ENCODE measurements around the gene OR4M1.

The OR4M1 gene

DNA sequence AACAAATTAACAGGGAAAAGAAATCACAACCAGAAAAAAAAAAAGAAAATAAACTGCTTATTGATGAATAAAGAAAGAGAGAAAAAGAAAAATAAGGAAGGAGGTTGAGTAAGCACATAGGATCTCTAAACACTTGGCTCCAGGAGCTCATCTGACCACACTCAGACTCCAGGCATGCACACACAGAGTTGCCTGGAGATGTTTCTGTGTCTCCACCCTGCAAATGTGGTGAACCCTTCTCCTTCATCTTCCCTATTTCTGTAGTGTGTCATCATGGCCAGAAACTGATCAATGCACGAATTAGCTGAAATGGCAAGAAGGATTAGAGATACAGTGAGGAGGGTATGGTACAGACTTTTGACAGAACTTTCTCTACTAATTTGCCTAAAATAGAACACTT, 50.5 kb downstream of the OR4M1 start:
- peak; percentile 37 for DNase-seq

- peak; percentile 25 for DNase-seq
Observed at GRCh38 chr14:19827626-19828244, 54.4 kb downstream of the OR4M1 start.

DNA sequence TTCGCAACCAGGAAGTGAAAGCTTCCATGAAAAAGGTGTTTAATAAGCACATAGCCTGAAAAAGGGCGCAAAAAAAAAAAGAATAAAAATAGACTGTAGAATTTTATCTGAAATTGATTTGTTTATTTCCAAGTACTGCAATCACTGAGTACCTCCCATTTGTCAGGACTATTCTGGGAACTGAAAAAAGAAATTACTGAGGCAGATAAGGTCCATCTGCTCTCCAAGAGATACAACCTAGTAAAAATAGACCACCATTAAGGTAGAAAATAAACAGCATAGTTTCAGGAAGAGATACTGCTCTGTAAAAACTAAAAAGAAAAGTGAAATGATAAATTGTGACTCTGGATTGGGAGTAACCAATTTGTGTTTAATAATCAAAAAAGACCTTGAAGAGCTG, 55.0 kb downstream of the OR4M1 start:
- DNase-seq: no peak
